HL-60/S4 treated with retinoic acid at 250 ng/mL for 4 days and 3 days (cell line): Measurements from ENCODE around the gene CALB2.
"Not testable (repeated sequence)": the region's sequence is repeated elsewhere in the genome, so short reads cannot be mapped to it uniquely, and the experiment has no call there.

Experiments
- in situ Hi-C: fragments of 300-500 bp; cut with MboI; formaldehyde crosslinking; loops from 2 replicates; pipeline ENCODE4 v1.7.0; 2022; ENCODE audit warnings: low sequenced_read_pairs

The CALB2 gene

GRCh38 chr16:71358464-71358998, at the start of gene CALB2:
Gene CALB2, plus strand, starts transcription at chr16:71358723. Its CDS starts 70 bp downstream, at chr16:71358793.
- in situ Hi-C loops, result no loop called here

GRCh38 chr16:71311553-71312158, 46.9 kb upstream of the CALB2 start:
- in situ Hi-C loops, result no loop called here

- in situ Hi-C loops, result not testable (repeated sequence)
Measured at GRCh38 chr16:71313591-71313990, 44.9 kb upstream of the CALB2 start.

GRCh38 chr16:71315269-71315668, 43.3 kb upstream of the CALB2 start:
- in situ Hi-C loops, result no loop called here

- in situ Hi-C loops, result no loop called here
Measured at GRCh38 chr16:71319999-71320398, 38.5 kb upstream of the CALB2 start.

GRCh38 chr16:71327720-71328119, 30.8 kb upstream of the CALB2 start:
- in situ Hi-C loops, result no loop called here

- in situ Hi-C loops, result no loop called here
Measured at GRCh38 chr16:71328151-71328550, 30.4 kb upstream of the CALB2 start.

- in situ Hi-C loops, result no loop called here
Measured at GRCh38 chr16:71337631-71338030, 20.9 kb upstream of the CALB2 start.

- in situ Hi-C loops, result no loop called here
Measured at GRCh38 chr16:71338193-71338592, 20.3 kb upstream of the CALB2 start.

GRCh38 chr16:71338632-71339031, 19.9 kb upstream of the CALB2 start:
- in situ Hi-C loops, result no loop called here

GRCh38 chr16:71339236-71340171, 19.0 kb upstream of the CALB2 start:
- in situ Hi-C loops, result no loop called here

- in situ Hi-C loops, result no loop called here
Measured at GRCh38 chr16:71340406-71340805, 18.1 kb upstream of the CALB2 start.

GRCh38 chr16:71341881-71342280, 16.6 kb upstream of the CALB2 start:
- in situ Hi-C loops, result no loop called here

- in situ Hi-C loops, result no loop called here
Measured at GRCh38 chr16:71343078-71343477, 15.4 kb upstream of the CALB2 start.

- in situ Hi-C loops, result no loop called here
Measured at GRCh38 chr16:71344315-71344905, 14.1 kb upstream of the CALB2 start.

- in situ Hi-C loops, result no loop called here
Measured at GRCh38 chr16:71345031-71345430, 13.5 kb upstream of the CALB2 start.

- in situ Hi-C loops, result no loop called here
Measured at GRCh38 chr16:71347146-71347545, 11.4 kb upstream of the CALB2 start.

GRCh38 chr16:71348262-71349085, 10.0 kb upstream of the CALB2 start:
- in situ Hi-C loops, result no loop called here

- in situ Hi-C loops, result no loop called here
Measured at GRCh38 chr16:71350821-71351557, 7.5 kb upstream of the CALB2 start.

- in situ Hi-C loops, result no loop called here
Measured at GRCh38 chr16:71351558-71351901, 7.0 kb upstream of the CALB2 start.
